Liver (tissue), 9 donors: Measurements from ENCODE around the gene GLIS1. TPM values are rescaled to one million over a fixed set of nuclear protein-coding genes. Genes with fewer than 3 reads are reported as not detected.

Experiments
- DNase-seq: peaks from one replicate; pipeline ENCODE4 v3.0.0-alpha.2; 2017; ENCODE audit warnings: low spot score
- H3K27ac ChIP-seq, 2 donors: one replicate each; pipeline ENCODE4 v1.7.0; 2013; ENCODE audit warnings: inconsistent platforms in 2 of 2, low read length in 2 of 2, control low read depth in 1 of 2, low read depth in 1 of 2, mild to moderate bottlenecking in 1 of 2
- H3K27me3 ChIP-seq, 4 donors: one replicate each; pipeline versions ENCODE4 v1.6.1 to v1.7.0; 2013; ENCODE audit warnings: low read length in 3 of 4, inconsistent platforms in 1 of 4, mild to moderate bottlenecking in 1 of 4, moderate library complexity in 1 of 4; ENCODE audit not compliant: control insufficient read depth in 4 of 4, insufficient read depth in 4 of 4
- H3K36me3 ChIP-seq, 4 donors: one replicate each; pipeline versions ENCODE4 v1.6.1 to v1.7.0; 2013; ENCODE audit warnings: low read length in 3 of 4, mild to moderate bottlenecking in 3 of 4, low read depth in 1 of 4, moderate library complexity in 1 of 4; ENCODE audit not compliant: control insufficient read depth in 4 of 4, insufficient read depth in 3 of 4
- H3K4me1 ChIP-seq, 4 donors: one replicate each; pipeline versions ENCODE4 v1.6.1 to v1.7.0; 2013; ENCODE audit warnings: low read length in 3 of 4, mild to moderate bottlenecking in 3 of 4, moderate library complexity in 1 of 4; ENCODE audit not compliant: control insufficient read depth in 4 of 4, insufficient read depth in 4 of 4
- H3K4me3 ChIP-seq, 3 donors: one replicate each; pipeline versions ENCODE4 v1.6.1 to v1.7.0; 2013; ENCODE audit warnings: low read length in 3 of 3, control low read depth in 1 of 3, low read depth in 1 of 3, mild to moderate bottlenecking in 1 of 3
- H3K9ac ChIP-seq, 2 donors: one replicate each; pipeline ENCODE4 v1.7.0; 2013; ENCODE audit warnings: low read length in 2 of 2, mild to moderate bottlenecking in 2 of 2, moderate library complexity in 2 of 2, control low read depth in 1 of 2, low read depth in 1 of 2
- H3K9me3 ChIP-seq, 4 donors: one replicate each; pipeline versions ENCODE4 v1.6.1 to v1.7.0; 2013; ENCODE audit warnings: low read length in 3 of 4; ENCODE audit not compliant: control insufficient read depth in 4 of 4
- ATF3 ChIP-seq: IDR thresholded peaks from 2 replicates; pipeline ENCODE4 v1.6.1; 2016; ENCODE audit warnings: antibody characterized with exemption
- CTCF ChIP-seq: fragments of 150-350 bp; IDR thresholded peaks from 2 replicates; pipeline ENCODE4 v1.5.1; 2017; ENCODE audit warnings: improper control_type of control experiment, low read depth, low read length; ENCODE audit not compliant: missing input control
- EGR1 ChIP-seq, 2 donors: IDR thresholded peaks; 2 replicates each; pipeline ENCODE4 v1.6.1; 2016 to 2018; ENCODE audit warnings: antibody characterized with exemption in 2 of 2, low read depth in 2 of 2
- GABPA ChIP-seq, 2 donors: IDR thresholded peaks in 1 of 2; conservative IDR thresholded peaks in 1 of 2; 2 replicates each; pipeline ENCODE4 v1.6.1; 2016; ENCODE audit warnings: antibody characterized with exemption in 2 of 2, mild to moderate bottlenecking in 1 of 2, moderate library complexity in 1 of 2
- HNF4A ChIP-seq, 2 donors: conservative IDR thresholded peaks; 2 replicates each; pipeline ENCODE4 v1.6.1; 2016; ENCODE audit warnings: antibody characterized with exemption in 2 of 2, mild to moderate bottlenecking in 2 of 2
- HNF4G ChIP-seq: IDR thresholded peaks from 2 replicates; pipeline ENCODE4 v1.6.1; 2016; ENCODE audit warnings: antibody characterized with exemption
- JUND ChIP-seq, 2 donors: IDR thresholded peaks; 2 replicates each; pipeline ENCODE4 v1.6.1; 2016; ENCODE audit warnings: antibody characterized with exemption in 2 of 2
- NR2F2 ChIP-seq: IDR thresholded peaks from 2 replicates; pipeline ENCODE4 v1.6.1; 2016; ENCODE audit warnings: antibody characterized with exemption
- RAD21 ChIP-seq, 2 donors: IDR thresholded peaks; 2 replicates each; pipeline ENCODE4 v1.6.1; 2016; ENCODE audit warnings: antibody characterized with exemption in 2 of 2, mild to moderate bottlenecking in 2 of 2
- REST ChIP-seq: IDR thresholded peaks from 2 replicates; pipeline ENCODE4 v1.6.1; 2016; ENCODE audit warnings: antibody characterized with exemption, mild to moderate bottlenecking
- RXRA ChIP-seq, 2 donors: IDR thresholded peaks; 2 replicates each; pipeline ENCODE4 v1.6.1; 2017 to 2018; ENCODE audit warnings: antibody characterized with exemption in 2 of 2, mild to moderate bottlenecking in 1 of 2
- SP1 ChIP-seq: IDR thresholded peaks from 2 replicates; pipeline ENCODE4 v1.6.1; 2018; ENCODE audit warnings: antibody characterized with exemption, mild to moderate bottlenecking
- TAF1 ChIP-seq: conservative IDR thresholded peaks from 2 replicates; pipeline ENCODE4 v1.6.1; 2016; ENCODE audit warnings: antibody characterized with exemption, mild to moderate bottlenecking
- YY1 ChIP-seq: IDR thresholded peaks from 2 replicates; pipeline ENCODE4 v1.6.1; 2016; ENCODE audit warnings: antibody characterized with exemption, mild to moderate bottlenecking
- WGBS: extraction: QIAGEN DNeasy Blood & Tissue Kit; methylation state at CpG from one replicate; pipeline ENCODE4 v1.1.7; 2013; 5-methylcytosine and 5-hydroxymethylcytosine counted together
- polyA plus RNA-seq, 2 donors: library from polyadenylated mRNA; stranded (reverse) in 1 of 2; unstranded in 1 of 2; fragments of 200-250 nt in 1 of 2; fragments of >200 nt in 1 of 2; fragmentation: Nextera tagmentation in 1 of 2; extraction: Ambion mirVana in 1 of 2; gene quantifications; one replicate each; pipeline versions ENCODE4 v1.2.1 to v1.2.3, GENCODE V29; 2013 to 2015
- total RNA-seq, 2 donors: library from RNA; depleted of rRNA; stranded (reverse); fragments of >200 nt; gene quantifications; one replicate each; pipeline ENCODE4 v1.2.3, GENCODE V29; 2014
- donor health status: healthy.
- donor health status: healthy.
- donor health status: healthy.
- donor health status: healthy.
- donor health status: healthy.

The GLIS1 gene
- total and polyA plus RNA-seq, 4 donors: under 0.01 to 0.05 TPM; not detected in 2

- TF ChIP-seq CTCF (no peak), SP1 (no peak), JUND (IDR thresholded peaks at IDR 0.05) (no peak)
Measured at GRCh38 chr1:53787655-53788054, 48.7 kb upstream of the GLIS1 start (continued).

GRCh38 chr1:53783056-53783455 lies 44.1 kb upstream of the GLIS1 start:
- 91% methylated on average over 1 of the region's 1 CpG for WGBS
- TF ChIP-seq EGR1 (IDR thresholded peaks at IDR 0.05; ENCODE audit: low read depth in 2 of 2): no peak
- no peak for TF ChIP-seq HNF4A (conservative IDR thresholded peaks at IDR 0.05)
- no peak for TF ChIP-seq NR2F2
- no peak for TF ChIP-seq CTCF
- no peak for TF ChIP-seq GABPA (IDR thresholded peaks at IDR 0.05 in 1 of 2, conservative IDR thresholded peaks at IDR 0.05 in 1 of 2)
- no peak for TF ChIP-seq REST
- no peak for TF ChIP-seq RAD21 (IDR thresholded peaks at IDR 0.05)
- no peak for TF ChIP-seq TAF1
- TF ChIP-seq YY1: no peak
- Histone ChIP-seq H3K27me3 (no peaks in the 10 kb centered on the region), H3K9me3 (no peaks in the 10 kb centered on the region), H3K36me3 (peaks cover 4 to 12% (median 6%) of the 10 kb centered on the region in 4 donors), H3K4me1 (no peaks in the 10 kb centered on the region), H3K4me3 (no peak overlapping the region), H3K27ac (no peak overlapping the region), H3K9ac (no peak overlapping the region)
- DNase-seq: no peak

- TF ChIP-seq RXRA (IDR thresholded peaks at IDR 0.05) (no peak), ATF3 (no peak), HNF4G (no peak), YY1 (no peak)
- Histone ChIP-seq H3K4me3 (no peak overlapping the region), H3K4me1 (no peaks in the 10 kb centered on the region), H3K36me3 (peaks cover 2 to 11% (median 4%) of the 10 kb centered on the region in 4 donors), H3K27me3 (no peaks in the 10 kb centered on the region), H3K9ac (no peak overlapping the region), H3K27ac (no peak overlapping the region), H3K9me3 (no peaks in the 10 kb centered on the region)
- DNase-seq: no peak
- 95% methylated on average over 3 of the region's 3 CpGs for WGBS
Measured at GRCh38 chr1:53781654-53782053, 42.7 kb upstream of the GLIS1 start.
